ENCODE results near the gene SMIM35. TPM values are rescaled to one million over a fixed set of nuclear protein-coding genes. Genes with fewer than 3 reads are reported as not detected.

Gene SMIM35
- total RNA-seq, 1 donor, result not detected

DNA sequence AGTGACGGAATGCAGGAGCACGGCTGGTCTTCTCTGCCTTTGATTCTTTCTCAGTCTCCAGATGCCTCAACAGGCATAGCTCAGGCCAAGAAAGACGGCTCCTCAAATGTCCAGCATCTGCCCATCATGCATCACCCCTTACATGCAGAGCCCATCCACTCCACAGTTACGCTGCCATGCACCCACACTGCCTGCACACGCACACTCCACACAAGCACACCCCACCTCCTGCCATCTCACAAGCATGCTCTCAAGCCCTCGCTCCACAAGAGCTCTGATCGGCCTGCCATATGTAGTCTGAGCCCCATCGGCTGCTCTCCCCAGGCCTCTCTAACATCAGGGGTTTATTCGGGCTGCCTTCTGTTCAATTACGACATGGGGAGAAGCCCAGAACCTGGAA is 47.1 kb upstream of the SMIM35 start:
- Histone ChIP-seq H3K27ac (ENCODE audit: low read depth, low read length) (no peak overlapping the region), H3K4me3 (ENCODE audit: insufficient read depth, low read length) (no peak overlapping the region), H3K4me2 (ENCODE audit: insufficient read depth, low read length) (no peak overlapping the region), H3K79me2 (ENCODE audit: insufficient read depth, low read length) (no peaks in the 10 kb centered on the region), H3K4me1 (ENCODE audit: insufficient read depth, low read length) (no peaks in the 10 kb centered on the region), H3K36me3 (ENCODE audit: insufficient read depth, low read length) (no peaks in the 10 kb centered on the region), H2AFZ (ENCODE audit: low read length) (no peak overlapping the region), H4K20me1 (ENCODE audit: insufficient read depth, low read length) (no peaks in the 10 kb centered on the region), H3K9me3 (ENCODE audit: low read depth, low read length) (no peaks in the 10 kb centered on the region), H3K27me3 (ENCODE audit: insufficient read depth, low read length) (peaks cover under 1% of the 10 kb centered on the region)
- TF ChIP-seq, protein P1, sequence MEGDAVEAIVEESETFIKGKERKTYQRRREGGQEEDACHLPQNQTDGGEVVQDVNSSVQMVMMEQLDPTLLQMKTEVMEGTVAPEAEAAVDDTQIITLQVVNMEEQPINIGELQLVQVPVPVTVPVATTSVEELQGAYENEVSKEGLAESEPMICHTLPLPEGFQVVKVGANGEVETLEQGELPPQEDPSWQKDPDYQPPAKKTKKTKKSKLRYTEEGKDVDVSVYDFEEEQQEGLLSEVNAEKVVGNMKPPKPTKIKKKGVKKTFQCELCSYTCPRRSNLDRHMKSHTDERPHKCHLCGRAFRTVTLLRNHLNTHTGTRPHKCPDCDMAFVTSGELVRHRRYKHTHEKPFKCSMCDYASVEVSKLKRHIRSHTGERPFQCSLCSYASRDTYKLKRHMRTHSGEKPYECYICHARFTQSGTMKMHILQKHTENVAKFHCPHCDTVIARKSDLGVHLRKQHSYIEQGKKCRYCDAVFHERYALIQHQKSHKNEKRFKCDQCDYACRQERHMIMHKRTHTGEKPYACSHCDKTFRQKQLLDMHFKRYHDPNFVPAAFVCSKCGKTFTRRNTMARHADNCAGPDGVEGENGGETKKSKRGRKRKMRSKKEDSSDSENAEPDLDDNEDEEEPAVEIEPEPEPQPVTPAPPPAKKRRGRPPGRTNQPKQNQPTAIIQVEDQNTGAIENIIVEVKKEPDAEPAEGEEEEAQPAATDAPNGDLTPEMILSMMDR (IDR thresholded peaks at IDR 0.05; ENCODE audit: extremely low read depth, low read depth, low read length), result no peak
- no peak for DNase-seq (ENCODE audit: insufficient read length, low spot score, missing footprints)

DNA sequence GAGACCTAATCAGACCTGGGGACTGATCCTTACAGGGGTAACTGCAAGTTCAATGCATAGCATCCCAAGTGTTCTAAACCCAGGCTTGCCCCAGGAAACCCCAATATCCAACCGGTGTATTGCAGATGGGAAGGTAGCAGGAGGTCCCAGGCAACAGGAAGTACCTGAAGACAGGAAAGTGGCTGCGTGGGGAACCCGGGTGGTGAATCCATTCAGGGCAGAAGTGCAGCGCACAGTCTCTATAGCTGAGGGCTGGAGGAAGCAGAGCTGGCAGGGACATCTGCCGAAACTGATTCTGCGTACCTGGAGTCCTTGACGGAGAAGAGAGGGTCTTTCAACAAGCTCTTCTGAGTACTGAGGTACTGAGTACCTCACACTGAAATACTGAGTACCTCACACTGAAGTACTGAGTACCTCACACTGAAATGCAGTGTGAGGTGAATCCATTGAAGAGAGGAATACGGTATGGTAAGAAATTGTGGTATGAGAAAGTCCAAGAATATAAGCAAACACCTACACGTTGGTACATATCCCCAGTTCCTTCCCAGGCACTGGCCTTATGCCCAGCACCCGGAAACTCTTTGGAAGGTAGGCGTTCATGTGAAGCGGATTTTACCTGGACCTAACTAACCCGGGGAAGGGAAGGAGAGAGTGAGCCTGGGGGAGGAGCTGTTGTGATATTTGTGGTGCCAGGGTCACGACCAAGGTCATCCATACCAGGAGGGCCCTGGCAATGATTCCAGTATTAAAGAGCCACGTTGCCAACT is 45.8 kb upstream of the SMIM35 start:
- no peak overlapping the region for H3K27ac ChIP-seq (ENCODE audit: low read depth, low read length)
- H3K27me3 ChIP-seq (ENCODE audit: insufficient read depth, low read length), result peaks cover 3% of the 10 kb centered on the region
- no peaks in the 10 kb centered on the region for H4K20me1 ChIP-seq (ENCODE audit: insufficient read depth, low read length)
- H3K9me3 ChIP-seq (ENCODE audit: low read depth, low read length), result no peaks in the 10 kb centered on the region
- H2AFZ ChIP-seq (ENCODE audit: low read length), result no peak overlapping the region
- no peak overlapping the region for H3K4me2 ChIP-seq (ENCODE audit: insufficient read depth, low read length)
- TF ChIP-seq, protein P1 (IDR thresholded peaks at IDR 0.05; ENCODE audit: extremely low read depth, low read depth, low read length), result no peak
- H3K79me2 ChIP-seq (ENCODE audit: insufficient read depth, low read length), result no peaks in the 10 kb centered on the region
- no peaks in the 10 kb centered on the region for H3K36me3 ChIP-seq (ENCODE audit: insufficient read depth, low read length)
- DNase-seq (ENCODE audit: insufficient read length, low spot score, missing footprints), result no peak
- H3K4me3 ChIP-seq (ENCODE audit: insufficient read depth, low read length), result no peak overlapping the region
- no peaks in the 10 kb centered on the region for H3K4me1 ChIP-seq (ENCODE audit: insufficient read depth, low read length)

DNA sequence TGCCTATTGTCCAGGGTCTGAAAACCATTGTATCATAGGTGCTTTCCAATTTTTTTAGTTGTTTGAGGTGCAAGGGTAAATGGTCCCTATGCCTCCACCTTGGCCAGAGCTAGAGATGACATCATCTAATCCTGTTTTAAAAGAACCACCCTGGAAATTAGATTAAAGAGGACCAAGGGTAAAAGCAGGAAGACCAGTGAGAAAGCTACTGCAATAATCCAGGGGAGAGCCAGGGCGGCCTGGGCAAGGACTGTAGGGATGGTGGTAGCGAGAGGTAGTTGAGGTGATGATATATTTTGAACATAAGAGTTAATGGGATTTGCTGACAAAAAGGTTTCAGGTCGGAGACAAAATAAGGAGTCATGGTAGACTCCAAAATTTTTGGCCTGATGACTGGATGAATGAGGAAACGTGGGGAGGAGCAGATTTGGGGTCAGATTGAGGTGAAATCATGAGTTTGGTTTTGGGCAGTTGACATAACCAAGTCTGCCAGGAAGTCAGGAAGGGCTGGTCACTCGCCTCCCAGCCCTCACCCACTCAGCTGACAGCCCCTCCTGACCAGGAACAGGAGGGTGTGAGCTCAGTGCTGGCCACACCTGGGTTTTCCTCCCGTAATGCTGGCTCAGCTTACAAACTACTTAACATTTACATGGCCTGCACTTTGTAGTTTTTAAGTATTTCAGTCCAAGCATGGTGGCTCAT is 42.9 kb upstream of the SMIM35 start:
- no peak overlapping the region for H3K4me3 ChIP-seq (ENCODE audit: insufficient read depth, low read length)
- H2AFZ ChIP-seq (ENCODE audit: low read length), result no peak overlapping the region
- no peaks in the 10 kb centered on the region for H3K9me3 ChIP-seq (ENCODE audit: low read depth, low read length)
- peaks cover 3% of the 10 kb centered on the region for H3K27me3 ChIP-seq (ENCODE audit: insufficient read depth, low read length)
- peak; percentile 25 for DNase-seq (ENCODE audit: insufficient read length, low spot score, missing footprints)
- H3K27ac ChIP-seq (ENCODE audit: low read depth, low read length), result no peak overlapping the region
- H3K79me2 ChIP-seq (ENCODE audit: insufficient read depth, low read length), result no peaks in the 10 kb centered on the region
- H4K20me1 ChIP-seq (ENCODE audit: insufficient read depth, low read length), result no peaks in the 10 kb centered on the region
- H3K4me1 ChIP-seq (ENCODE audit: insufficient read depth, low read length), result no peaks in the 10 kb centered on the region
- no peak overlapping the region for H3K4me2 ChIP-seq (ENCODE audit: insufficient read depth, low read length)
- H3K36me3 ChIP-seq (ENCODE audit: insufficient read depth, low read length), result no peaks in the 10 kb centered on the region
- TF ChIP-seq, protein P1 (IDR thresholded peaks at IDR 0.05; ENCODE audit: extremely low read depth, low read depth, low read length), result no peak
